RKO (cell line): Measurements from ENCODE around the gene PTPN5.
"Not testable (repeated sequence)": the region's sequence is repeated elsewhere in the genome, so short reads cannot be mapped to it uniquely, and the experiment has no call there.

ENCODE experiments used
- DNase-seq: peaks from one replicate; pipeline ENCODE4 v3.0.0-alpha.2; 2016; ENCODE audit warnings: low spot score

PTPN5 gene

DNA sequence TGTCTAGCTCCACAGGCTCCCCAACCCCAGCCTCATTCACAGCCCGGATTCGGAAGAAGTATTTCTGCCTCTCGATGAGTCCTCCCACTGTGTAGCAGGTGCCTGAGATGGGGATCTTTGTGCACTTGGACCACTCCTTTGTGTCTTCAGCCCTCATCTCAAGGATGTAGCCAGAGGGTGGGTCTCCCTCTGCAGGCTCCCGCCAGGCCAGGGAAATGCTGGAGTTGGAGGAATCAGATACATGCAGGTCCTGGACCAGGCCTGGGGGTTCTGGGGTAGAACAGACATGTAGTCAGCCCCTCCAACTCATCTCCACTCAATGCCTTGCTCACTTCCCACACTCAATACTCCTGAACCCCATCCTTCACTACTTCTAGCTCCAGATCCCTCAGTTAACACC is 82.2 kb downstream of the PTPN5 start:
- DNase-seq, result no peak

DNA sequence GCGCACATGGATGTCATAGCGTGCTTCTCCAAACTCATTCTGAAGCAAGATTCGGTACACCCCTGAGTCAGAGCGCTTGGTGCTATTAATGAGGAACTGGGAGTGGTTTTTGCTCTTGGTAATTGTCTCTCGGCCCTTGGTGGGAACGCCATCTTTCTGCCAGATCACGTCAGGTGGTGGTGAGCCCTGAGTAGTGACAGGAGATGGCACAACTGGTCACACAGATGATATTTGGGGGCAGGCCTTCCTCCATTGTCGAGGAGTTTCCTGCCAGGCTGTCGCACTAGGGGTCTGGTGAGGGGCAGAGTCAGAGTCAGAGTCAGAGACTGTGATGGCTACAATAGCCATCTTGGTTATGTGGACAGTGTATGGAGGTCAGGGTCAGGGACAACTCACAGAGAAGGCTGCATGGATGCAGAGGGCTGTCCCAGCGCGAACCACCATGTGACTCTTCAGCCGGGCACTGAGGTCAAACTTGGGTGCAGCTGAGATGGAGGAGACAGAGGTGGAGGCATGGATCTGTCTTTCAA is 83.7 kb downstream of the PTPN5 start:
- no peak for DNase-seq

DNA sequence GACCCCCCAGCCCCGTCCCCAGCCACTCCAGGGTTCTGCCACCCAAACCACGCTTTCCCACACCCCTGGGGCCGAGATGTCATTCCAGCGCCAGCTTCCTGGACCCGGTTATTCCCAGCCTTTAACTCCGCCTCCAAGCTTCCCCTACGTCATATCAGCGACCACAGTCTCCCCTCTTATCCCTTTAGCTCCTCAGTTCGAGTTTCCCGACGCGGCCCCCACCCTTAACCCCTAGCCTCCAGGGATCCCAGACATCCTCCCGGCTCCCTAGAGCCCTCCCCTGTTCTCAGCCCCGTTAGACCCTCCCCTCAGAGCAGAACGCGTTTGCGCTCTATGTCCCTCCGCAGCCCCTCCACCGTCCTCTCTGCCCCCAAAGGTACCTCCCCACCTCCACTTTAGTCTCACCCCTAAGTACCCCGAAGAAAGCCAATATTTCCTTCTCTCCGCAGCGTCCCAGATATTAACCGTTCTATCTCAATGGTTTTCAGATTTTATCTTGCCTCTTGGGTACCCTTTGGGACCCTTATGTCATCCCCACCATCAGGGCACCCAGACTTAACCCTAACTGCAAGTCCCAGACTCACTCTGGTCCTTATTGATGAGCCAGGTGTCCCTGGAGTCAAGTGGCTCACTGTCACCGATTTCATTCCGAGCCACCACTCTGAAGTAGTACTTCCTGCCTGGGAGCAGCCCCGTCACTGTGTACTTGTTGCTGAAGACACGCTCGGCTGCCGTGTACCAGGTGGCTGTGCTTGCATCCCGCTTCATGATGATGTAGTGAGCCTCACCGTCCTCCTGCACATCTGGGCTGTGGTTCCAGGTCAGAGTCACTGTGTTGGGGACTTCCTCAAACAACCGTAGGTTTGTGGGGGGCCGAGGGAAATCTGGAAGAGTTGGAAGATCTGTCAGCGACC is 85.0 kb downstream of the PTPN5 start:
- DNase-seq, result no peak

DNA sequence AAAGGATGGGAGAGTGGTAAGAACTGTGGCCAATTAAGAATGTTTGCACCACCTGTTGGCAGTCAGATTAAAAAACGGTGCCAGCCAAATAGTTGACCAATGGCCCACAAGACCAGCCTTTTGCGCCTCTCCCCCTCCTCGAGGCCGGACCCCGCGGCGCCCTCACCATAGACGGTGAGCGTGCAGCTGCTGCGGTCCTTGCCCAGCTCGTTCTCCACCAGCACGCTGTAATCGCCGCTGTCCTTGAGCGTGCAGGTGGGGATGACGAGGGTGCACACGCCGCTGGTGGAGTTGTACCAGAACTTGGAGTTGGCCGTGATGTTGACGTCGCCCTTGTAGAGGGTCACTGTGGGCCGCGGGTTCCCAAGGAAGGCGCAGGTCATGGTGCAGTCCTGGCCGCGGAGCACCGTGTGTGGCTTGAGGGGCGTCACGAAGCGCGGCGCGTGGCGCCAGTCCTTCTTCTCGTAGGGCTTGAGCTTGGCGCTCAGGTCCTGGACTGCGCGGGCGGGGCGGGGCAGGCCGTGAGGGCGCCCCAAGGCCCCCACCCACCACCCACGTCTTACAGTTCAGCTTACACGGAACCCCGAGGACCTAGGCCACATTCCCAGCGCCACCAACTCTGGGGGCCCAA is 85.8 kb downstream of the PTPN5 start:
- no peak for DNase-seq

DNA sequence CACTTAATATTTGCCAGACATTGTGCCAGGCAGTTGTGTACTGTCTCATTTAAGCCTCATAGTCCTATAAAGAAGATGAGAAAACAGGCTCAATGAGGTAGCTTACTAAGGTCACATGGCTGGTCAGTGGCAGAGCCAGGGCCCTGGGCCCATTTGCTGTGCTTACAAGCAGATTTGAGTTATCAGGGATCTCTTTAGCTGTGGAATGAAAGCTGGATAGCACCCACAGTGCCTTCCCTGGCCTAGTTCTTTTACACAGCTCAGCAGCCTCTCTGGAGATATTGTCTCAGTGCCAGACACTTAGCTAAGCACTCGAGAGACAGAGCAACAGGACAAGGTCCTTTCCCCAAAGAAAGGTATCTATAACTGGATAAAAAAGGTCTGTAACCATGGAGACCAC is 86.9 kb downstream of the PTPN5 start:
- DNase-seq, result no peak

DNA sequence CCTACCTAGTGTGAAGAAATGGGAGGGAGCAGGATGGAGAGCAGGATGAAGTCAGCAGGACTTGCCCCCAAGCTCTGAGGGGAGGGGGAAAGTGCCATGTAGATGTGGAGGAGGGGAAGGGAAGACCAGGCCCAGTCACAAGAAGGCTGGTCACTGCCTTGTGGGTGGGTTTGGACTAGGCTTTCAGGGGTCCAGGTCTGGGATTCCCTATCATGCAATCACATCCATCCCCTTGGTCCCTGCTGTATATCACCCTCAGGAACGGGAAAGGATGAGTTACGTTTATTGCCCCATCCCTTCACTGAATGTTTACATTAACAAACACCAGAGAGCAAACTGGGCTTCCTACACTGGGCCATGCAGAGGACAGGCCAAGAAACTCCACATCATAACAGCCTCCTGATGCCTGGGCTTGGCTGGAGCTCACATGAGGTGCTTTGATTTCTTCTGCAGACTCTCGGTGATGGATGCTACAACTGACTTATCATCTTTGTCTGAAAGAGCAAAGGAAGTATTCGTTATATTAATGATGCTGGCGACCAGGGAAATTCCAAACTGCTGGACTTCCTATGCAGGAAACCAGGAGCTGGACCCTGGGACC is 87.5 kb downstream of the PTPN5 start:
- no peak for DNase-seq

DNA sequence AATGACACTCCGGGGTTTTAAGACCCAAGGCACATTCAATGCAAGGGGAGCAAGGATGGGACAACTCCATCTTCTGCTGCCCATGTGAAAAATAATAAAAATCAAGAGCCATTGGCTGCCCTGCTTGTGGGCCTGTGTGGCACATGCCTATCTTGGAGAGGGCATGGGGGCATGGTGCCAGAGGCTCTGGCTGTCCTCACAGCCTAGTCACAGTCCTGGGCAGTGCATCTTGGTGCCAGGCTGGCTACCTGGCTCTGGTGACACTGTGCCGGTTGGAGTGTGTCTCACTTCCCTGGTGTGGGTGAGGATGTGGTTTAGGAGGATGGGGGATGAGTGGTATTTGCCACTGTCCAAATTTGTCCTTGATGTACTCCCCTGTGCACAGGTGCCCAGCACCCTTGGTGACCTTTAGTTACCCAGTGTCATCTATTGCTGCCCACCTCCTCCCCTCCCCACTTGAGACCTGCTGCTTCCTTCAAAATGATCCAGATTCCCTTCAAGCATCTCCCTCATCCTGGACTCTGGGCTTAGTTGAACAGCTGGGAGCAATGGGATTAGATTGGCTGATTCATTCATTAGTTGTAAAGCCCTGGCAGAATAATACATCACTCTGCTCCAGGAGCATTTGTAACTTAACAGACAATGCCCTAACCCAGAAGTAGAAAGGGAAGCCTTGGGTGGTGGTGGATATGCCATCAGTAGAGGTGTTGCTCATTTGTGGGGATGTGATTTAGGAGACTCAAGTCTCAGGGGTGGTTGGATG is 88.4 kb downstream of the PTPN5 start:
- DNase-seq, result no peak

DNA sequence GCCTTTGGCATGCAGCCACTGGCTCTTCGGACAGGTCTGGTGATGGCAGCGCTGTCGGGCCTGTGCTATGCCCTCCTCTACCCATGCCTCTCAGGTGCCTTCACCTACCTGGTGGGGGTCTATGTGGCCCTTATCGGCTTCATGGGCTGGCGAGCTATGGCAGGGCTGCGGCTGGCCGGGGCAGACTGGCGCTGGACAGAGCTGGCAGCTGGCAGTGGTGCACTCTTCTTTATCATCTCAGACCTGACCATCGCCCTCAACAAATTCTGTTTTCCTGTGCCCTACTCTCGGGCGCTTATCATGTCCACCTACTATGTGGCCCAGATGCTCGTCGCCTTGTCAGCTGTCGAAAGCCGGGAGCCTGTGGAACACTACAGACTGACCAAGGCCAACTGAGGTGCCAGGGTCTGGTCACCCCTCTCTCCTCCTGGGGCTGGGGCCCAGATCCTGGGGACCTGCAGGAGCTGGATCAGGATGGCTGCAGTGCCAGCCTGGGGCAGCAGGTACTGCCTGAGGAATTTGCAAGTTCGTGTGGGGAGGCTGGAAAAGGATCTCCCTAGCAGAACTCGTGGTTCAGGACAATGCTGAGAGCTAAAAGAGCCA is 89.9 kb downstream of the PTPN5 start:
- DNase-seq, result no peak

DNA sequence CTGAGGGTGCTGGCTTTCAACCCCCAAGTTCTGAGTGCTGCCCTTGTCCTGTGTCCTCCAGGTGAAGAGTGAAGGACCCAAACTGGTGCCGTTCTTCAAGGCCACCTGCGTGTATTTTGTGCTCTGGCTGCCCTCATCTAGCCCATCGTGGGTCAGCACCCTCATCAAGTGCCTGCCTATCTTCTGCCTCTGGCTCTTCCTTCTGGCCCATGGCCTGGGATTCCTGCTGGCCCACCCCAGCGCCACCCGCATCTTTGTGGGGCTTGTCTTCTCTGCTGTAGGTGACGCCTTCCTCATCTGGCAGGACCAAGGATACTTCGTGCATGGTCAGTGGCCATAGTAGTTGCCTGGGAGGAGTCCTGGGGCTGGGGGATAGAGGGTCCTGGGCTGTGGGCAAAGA is 90.7 kb downstream of the PTPN5 start:
- DNase-seq, result no peak

DNA sequence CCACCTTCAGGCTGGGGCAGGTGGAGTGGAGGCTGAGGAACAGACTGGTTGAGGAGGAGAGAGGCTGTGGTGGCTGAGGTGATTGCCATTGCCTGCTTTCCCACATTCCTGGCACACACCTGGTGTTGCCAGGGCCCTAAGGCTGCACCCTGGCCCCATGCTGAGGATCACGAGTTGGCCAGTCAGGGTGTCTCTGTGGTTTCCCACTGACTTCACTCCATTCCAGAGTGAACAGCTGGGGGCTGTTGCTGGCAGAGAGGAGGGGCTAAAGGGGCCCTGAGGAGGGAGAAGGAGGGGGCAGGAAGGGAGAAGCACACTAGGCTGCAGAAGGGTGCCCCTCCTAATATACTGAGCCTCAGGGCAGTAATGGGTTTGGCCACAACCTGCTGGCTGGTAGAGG is 91.2 kb downstream of the PTPN5 start:
- no peak for DNase-seq

DNA sequence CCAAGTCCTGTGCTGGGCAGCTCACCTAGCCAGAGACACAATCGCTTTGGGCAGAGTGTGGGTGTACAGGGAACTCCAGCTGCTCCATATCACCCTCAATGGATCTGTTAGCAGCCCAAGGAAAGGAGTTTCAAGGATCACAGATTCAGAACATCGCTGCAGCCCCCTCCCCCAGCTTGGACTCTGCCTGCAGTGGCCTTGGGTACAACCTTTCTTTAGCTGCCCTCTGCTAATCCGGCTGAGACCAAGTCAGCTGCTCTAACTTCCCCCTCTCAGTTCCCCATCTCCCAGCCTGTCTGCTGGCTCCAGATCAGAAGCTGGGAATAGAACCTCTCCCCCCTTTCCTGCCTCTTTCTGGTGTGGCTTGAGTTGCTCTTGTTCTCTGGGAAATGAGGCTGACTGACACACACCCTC is 91.7 kb downstream of the PTPN5 start:
- no peak for DNase-seq

DNA sequence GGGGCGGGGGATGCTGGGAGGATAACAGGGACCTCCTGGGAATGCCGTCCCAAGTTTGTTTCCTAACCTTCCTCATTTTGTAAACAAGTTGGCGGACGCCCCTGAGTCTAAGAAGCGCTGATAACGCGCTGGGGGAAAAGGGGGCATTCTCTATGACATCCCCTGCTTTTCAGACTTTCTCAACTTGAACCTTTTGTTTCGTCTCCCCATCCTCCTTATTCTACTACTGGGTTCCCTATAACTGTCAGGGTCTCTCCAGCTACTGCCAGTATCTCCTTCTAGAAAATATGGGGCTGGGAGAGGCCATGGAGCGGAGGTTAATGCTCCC is 92.4 kb downstream of the PTPN5 start:
- no peak for DNase-seq

DNA sequence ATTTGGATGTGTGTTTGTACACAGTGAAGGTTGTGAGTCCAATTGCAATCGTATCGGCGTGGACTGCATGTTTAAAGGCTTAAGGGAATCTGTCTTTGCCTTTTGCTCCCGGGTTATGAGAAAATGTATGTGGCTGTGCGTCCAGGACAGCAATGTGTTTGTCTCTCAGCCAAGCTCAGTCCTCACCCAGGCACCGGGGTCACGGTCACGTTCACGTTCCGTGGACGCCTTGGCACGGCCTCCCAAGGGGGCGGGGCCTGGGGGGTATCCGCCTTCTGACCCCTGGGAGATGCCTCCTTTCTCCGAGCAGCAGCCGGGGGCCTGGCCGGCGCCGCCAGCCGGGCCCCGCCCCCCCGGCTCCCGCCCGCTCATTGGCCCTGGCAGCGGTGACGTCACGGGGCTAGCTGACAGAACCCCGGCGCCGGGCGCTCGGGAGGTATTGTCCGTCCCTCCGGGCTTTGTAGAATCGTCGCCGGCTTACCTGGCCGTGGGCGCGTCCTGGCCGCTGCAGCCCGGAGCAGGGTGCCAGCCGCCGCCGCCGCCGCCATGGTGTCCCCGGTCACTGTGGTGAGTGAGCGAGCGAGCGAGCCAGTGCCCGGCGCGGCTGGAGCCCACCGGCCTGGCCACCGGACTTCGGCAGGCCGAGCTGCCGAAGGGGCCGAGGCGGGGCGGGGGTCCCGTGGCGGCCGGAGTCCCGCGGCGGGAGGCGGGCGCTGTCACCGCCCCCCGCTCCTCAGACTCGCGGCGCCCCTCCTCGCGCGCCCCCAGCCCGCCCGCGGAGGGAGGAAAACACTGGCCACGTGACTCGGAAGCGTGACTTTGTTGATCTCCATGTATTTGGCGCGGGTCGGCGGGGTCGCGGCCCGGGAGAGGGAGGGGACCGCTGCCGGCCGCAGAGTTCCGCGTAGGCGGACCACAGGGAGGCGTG is 93.0 kb downstream of the PTPN5 start, which contains the start of gene TMEM86A:
TSS of gene TMEM86A (plus strand) at position 439 of the 928 bp plus-strand sequence. CDS start at position 547, 108 bp downstream.
- peak; percentile 82 for DNase-seq

DNA sequence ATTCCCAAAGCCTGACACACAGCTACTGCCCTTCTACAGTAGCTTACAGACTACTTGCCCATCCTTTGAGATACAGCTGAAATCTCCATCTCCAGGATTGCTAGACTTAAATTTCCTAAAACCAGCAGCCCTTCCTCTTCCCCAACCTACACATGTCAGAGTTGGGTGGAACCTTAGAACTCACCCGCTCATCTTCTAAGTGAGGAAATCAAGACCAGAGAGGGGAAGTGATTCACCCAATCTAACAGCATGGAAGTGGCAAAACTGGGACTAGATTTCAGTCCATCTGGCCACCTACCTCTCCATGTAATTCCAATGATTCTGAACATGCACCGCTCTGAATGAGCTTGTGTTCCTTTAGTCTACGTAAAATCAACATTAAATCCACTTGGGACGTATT is 94.0 kb downstream of the PTPN5 start:
- DNase-seq, result no peak

DNA sequence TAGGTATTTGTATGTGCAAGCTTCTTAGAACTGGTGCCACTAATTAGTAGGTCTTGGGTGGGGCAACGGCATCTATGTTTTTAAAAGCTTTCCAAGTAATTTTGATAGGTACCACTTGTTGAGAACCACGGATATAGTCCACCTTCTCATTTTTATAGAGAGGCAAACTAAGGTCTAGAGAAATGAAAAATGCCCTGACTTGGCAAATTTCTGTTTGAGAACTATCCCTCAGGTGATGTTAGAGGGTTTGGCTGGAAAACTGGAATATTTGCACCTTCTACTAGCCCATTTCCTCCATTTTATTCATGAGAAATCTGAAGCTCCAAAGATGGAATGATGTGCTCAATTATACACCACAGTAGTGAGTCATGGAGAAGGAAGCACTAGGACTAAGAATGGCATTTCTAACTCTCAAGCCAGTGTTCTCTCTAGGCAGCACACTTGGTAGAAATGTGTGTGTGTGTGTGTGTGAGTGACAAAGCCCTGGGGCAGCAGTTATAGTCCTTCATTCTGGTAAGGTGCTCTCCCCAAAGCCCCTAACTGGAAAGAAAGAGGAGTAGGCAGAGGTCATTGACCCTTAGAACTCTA is 94.9 kb downstream of the PTPN5 start:
- no peak for DNase-seq

DNA sequence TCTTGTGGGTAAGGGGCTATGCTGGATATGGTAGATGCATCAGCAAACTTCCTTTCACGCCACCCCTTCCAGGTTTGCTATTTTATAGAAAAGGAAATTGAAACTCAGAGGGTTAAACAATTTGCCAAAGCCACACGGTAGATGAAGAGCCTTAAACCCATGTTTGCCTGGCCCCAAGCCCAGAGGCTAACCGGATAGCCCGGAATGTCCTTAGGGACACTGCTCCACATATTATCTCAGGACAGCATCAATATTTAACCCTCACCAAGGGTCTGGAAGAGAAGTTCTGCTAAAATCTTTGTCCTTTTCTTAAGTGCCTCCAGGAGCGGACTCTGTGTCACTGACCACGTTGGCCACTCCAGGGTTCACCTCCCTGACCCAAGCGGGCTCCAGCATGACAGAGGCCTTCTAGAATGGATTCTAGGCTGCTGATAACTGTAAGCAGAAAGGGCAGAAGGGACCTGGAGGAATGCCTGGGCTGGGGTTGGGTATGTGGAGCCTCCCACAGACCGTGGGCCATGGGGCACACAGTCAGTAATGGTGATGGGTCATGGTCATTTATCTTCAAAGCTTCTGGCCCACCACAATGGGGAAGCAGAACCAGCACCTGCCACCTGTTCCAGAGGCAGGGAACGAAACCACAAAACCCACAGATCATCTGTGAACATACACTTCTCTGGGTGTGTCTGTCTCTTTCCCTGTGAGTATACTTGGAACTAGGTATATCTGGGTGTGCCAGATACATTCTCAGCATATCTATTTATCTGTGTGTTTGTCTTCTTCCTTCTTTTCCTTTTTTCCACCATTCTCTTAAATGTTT is 98.4 kb downstream of the PTPN5 start:
- no peak for DNase-seq

DNA sequence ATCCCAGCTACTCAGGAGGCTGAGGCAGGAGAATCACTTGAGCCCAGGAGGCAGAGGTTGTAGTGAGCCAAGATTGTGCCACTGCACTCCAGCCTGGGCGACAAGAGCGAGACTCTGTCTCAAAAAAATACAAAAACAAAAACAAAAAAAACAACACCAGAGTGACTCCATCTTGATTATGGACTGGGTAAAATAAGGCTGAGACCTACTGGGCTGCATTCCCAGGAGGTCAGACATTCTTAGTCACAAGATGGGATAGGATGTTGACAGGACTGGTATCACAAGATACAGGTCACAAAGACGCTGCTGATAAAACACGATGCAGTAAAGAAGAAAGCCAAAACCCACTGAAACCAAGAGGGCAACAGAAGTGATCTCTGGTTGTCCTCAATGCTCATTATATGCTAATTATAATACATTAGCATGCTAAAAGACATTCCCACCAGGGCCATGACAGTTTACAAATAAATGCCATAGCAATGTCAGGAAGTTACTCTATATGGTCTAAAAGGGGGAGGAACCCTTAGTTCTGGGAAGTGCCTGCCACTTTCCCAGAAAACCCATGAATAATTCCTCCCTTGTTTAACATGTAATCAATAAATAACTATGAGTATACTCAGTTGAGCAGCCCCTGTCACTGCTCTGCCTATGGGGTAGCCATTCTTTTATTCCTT is 100.0 kb downstream of the PTPN5 start:
- DNase-seq, result not testable (repeated sequence)

DNA sequence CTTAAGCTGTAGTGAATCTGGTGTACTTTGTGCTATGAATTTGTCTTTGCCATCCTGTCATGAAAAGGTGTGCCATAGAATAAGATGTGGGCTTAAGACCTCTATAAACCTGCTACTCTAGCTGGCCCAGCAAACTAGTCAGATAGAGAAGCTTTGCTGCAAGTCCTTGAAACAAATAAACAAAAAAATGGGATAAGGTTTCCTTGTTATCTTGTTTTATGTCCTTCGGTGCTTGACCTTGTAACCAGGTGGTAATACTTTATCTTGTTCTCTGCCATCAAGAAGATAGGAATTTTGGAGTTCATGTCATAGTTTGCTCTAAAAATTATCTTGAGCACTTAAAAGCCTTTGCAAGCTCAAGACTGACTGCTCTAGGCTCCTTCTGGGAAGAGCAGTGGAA is 107.3 kb downstream of the PTPN5 start:
- DNase-seq, result no peak

DNA sequence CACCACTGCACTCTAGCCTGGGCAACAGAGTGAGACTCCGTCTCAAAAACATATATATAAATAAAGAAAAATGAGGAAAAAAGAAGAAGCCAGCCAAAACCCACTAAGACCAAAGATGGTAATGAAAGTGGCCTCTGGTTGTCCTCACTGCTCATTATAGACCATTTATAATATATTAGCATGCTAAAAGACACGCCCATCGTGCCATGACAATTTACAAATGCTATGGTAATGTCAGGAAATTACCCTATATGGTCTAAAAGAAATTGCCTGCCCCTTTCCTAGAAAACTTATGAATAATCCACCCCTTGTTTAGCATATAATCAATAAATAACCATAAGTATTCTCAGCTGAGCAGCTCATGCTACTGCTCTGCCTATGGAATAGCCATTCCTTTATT is 109.1 kb downstream of the PTPN5 start:
- no peak for DNase-seq
